GM21576 (cell line): ENCODE measurements around the gene CCL18.
A peak's percentile ranks its signal among the peaks of the same experiment; 100 is the strongest.
"Not testable (repeated sequence)": the region's sequence is repeated elsewhere in the genome, so short reads cannot be mapped to it uniquely, and the experiment has no call there.

ENCODE experiments used
- ATAC-seq: cut with Tn5 transposase; IDR thresholded peaks from one replicate; pipeline ENCODE4 v1.9.1; 2021; ENCODE audit warnings: mild to moderate bottlenecking, moderate library complexity; ENCODE audit not compliant: unreplicated experiment

CCL18 gene

GRCh38 chr17:36070427-36070826, 6.4 kb downstream of the CCL18 start:
- ATAC-seq: no peak

- no peak for ATAC-seq
These were observed 7.7 kb downstream of the CCL18 start for GRCh38 chr17:36071751-36072150.

- no peak for ATAC-seq
These were observed 8.5 kb downstream of the CCL18 start for GRCh38 chr17:36072431-36073121.

- ATAC-seq: no peak
These were observed 10.3 kb downstream of the CCL18 start for GRCh38 chr17:36074365-36074764.

GRCh38 chr17:36081681-36082471, 17.8 kb downstream of the CCL18 start:
- ATAC-seq: peak; percentile 32

GRCh38 chr17:36082482-36083120, 18.5 kb downstream of the CCL18 start:
- peak; percentile 43 for ATAC-seq

GRCh38 chr17:36083691-36084090, 19.6 kb downstream of the CCL18 start:
- ATAC-seq: not testable (repeated sequence)

GRCh38 chr17:36085765-36086164, 21.7 kb downstream of the CCL18 start:
- ATAC-seq: no peak

DNA sequence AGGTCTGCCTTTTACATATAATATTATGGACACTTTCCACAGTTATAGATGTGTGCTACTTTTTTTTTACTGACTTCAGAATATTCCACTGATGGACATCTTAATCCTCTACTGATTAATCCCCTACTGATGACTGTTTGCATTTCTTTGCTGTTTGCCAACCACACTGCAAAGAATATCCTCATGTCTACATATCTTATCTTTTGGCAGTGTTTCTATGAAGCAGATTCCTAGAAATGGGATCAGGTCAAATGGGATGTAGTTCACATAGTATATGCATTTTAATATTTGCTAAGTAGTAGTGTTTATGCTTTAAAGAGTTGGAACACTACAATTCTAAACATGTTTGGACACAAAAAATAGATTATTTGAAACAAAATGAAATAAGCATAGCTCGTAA, 22.7 kb downstream of the CCL18 start:
- no peak for ATAC-seq

GRCh38 chr17:36087471-36087870, 23.4 kb downstream of the CCL18 start:
- ATAC-seq: not testable (repeated sequence)

DNA sequence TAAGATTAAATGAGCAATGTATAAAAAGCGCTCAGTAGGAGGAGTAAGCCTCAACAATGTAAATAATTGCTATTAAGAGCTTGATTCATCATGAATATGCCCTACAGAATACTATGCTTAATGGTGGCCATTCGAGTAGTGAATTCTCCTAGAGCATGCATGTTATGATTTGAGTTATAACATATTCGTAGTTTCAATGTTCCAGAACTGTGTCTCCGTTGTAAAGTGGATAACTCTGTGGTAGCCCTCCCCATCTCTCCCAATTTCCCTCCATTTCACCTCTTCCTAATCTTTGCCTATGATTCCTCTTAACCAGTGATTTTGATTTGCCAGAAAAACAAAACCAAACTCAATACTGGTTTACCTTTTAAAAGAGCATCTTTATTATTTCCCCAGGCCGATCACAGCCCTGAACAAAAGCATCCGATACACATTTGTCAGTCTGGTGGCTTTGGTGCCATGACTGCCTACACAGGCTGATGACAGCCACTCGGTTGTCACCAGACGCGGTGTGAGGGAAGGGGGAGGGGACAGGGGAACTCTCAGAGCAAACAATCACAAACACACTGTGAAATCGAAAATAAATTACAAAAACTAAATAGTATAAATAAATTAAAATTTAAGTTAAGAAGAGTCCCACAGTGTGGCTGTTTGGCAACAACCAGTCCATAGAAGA, 24.0 kb downstream of the CCL18 start:
- not testable (repeated sequence) for ATAC-seq

DNA sequence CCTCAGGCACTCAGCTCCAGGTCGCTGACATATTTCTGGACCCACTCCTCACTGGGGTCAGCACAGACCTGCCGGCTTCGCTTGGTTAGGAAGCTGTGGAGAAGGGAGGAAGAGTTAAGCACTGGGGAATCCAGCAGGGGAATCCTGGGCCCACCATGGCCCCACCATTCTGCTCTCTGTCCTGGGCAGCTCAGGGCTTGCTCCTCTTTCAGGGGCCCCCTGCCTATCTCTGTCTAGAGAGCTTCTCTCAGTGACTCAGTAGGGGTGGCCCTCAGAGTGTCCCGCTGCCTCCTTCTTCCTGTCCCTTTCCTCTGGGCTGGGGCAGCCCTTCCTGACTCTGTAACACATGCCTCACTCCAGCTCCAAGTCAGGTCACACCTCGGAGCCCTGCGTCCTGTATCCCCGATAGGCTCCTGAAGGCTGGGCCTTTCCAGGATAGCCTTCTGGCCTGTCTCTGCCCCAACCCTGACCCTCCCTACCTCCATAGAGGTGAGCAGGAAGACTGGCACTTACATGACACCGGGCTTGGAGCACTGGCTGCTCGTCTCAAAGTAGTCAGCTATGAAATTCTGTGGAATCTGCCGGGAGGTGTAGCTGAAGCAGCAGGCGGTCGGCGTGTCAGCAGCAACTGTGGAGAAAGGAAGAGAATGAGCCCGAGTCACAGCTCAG, 24.7 kb downstream of the CCL18 start:
- ATAC-seq: no peak

GRCh38 chr17:36089339-36089865, 25.3 kb downstream of the CCL18 start:
- no peak for ATAC-seq

GRCh38 chr17:36089888-36090836, 26.1 kb downstream of the CCL18 start, which contains the start of gene CCL3:
Gene CCL3, minus strand, starts transcription at chr17:36090143. Its CDS starts 85 bp downstream, at chr17:36090058.
- peak; percentile 48 for ATAC-seq

DNA sequence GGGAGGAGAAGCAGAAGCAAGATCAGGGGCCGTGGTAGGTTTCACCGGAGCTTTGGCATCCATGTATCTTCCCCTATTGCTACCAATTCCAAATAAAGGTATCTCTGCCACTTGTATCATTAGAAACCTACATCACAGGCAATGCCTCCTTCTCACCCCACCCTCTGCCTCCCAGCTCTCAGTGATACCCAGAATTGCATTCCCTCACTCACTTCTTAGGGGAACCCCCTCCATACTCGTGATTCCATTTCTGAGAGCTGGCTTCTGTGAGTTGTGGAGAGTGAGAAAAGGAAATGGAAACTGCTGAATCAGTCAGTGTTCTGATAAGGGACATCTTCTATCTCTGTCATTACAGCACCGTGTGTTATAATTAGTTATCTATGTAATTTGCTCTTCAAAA, 28.2 kb downstream of the CCL18 start:
- ATAC-seq: no peak

DNA sequence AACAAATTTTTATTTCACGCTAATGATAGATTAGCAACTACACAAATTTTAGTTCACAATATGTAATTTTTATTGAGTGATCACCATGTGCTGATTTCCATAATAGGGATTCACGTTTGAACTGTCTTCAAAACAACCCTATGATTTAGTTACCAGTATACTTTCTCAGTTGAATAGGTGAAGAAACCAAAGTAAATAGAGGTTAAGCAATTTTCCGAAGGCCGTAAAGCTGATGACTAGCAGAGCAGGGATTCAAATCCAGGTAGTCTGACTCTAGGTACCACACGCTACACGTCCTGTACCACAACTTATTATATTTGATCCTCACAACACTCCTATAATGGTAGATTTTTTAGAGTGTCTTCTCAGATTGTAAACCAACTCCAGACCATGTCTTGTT, 28.6 kb downstream of the CCL18 start:
- not testable (repeated sequence) for ATAC-seq

DNA sequence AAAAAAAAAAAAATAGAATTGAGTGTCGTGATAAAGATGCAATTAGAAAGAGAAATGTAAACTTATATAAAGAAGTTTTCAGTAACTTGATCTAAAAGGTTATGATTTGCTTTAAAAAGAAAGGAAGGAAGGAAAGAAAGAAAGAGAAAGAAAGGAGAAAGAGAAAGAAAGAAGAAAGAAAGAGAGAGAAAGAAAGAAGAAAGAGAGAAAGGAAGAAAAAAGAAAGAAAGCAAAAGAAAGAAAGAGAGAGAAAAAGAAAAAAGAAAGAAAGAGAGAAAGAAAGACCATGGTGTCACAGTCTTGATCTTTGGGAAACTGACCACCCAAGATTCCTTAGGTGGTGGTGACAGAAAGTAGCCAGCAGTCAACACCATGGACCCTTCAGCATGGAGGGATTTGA, 30.2 kb downstream of the CCL18 start:
- no peak for ATAC-seq

DNA sequence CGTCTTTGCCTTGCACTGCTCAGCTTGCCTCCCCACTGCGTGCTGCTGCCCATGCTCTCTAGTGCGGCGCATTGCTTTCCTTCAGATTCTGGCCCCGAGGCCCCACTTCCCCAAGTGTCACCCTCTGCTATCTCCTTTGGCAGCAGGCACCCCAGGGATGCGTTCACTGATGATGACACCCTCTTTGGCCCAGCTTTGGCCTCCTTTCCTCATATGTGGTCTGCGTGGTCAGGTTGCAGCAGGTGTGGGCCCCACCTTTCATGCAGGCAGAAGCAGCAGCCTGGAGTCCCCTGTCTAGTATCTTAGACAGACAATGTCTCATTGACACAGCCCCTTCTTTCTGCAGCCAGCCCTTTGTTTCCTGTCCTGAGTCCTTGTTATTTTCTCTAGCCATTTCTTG, 30.7 kb downstream of the CCL18 start:
- ATAC-seq: no peak

DNA sequence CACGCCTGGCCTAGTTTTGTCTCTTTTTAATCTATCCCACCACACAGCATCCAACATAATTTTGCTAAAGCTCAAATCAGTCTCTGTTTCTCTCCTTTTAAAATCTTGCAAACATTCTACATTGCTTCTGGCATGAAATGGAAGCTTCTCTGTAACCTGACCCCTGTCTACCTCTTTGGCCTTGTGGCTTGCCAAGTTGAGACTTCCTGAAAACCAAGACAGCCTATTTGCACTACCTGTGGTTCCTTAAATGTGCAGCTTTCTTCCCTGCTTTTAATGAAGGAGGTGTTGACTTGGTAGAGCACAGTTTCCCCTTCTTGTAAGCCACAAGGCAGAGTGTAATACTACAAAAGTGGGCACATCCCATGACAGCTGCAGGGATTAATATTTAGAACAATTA, 31.9 kb downstream of the CCL18 start:
- ATAC-seq: no peak
